Tibial nerve (tissue), 4 donors: ENCODE data around the gene MYL9. TPM values are rescaled to one million over a fixed set of nuclear protein-coding genes. Genes with fewer than 3 reads are reported as not detected.
"Not testable (repeated sequence)": the region's sequence is repeated elsewhere in the genome, so short reads cannot be mapped to it uniquely, and the experiment has no call there.

ENCODE experiments used
- DNase-seq, 2 donors: peaks; one replicate each; pipeline ENCODE4 v3.0.0-alpha.2; 2019; ENCODE audit warnings: low spot score in 2 of 2
- H3K27ac ChIP-seq, 4 donors: fragments of 200-600 bp; sonication (generic) in 3 of 4; one replicate each; pipeline ENCODE4 v1.5.1; 2017 to 2019; ENCODE audit warnings: mild to moderate bottlenecking in 1 of 4
- H3K27me3 ChIP-seq, 2 donors: fragments of 200-600 bp; sonication (generic) in 1 of 2; one replicate each; pipeline versions ENCODE4 v1.5.1 to v1.6.0; 2017 to 2019
- H3K36me3 ChIP-seq, 3 donors: fragments of 200-600 bp; sonication (generic); one replicate each; pipeline ENCODE4 v1.5.1; 2018 to 2019
- H3K4me1 ChIP-seq, 4 donors: fragments of 200-600 bp; sonication (generic) in 3 of 4; one replicate each; pipeline ENCODE4 v1.5.1; 2017 to 2019
- H3K4me3 ChIP-seq, 4 donors: fragments of 200-600 bp; sonication (generic) in 3 of 4; one replicate each; pipeline ENCODE4 v1.5.1; 2017 to 2019; ENCODE audit warnings: mild to moderate bottlenecking in 1 of 4, moderate library complexity in 1 of 4
- H3K9me3 ChIP-seq, 4 donors: fragments of 200-600 bp; sonication (generic) in 3 of 4; one replicate each; pipeline ENCODE4 v1.5.1; 2017 to 2019
- EP300 ChIP-seq, 2 donors: sonication (generic); formaldehyde crosslinking; IDR thresholded peaks; one replicate each; pipeline ENCODE4 v1.6.1; 2017; ENCODE audit warnings: antibody characterized with exemption in 2 of 2, mild to moderate bottlenecking in 1 of 2
- POLR2A ChIP-seq, 2 donors: fragments of 450-650 bp; IDR thresholded peaks; one replicate each; pipeline ENCODE4 v1.6.1; 2017; ENCODE audit warnings: antibody characterized with exemption in 2 of 2, mild to moderate bottlenecking in 2 of 2, moderate library complexity in 2 of 2
- WGBS, 2 donors: methylation state at CpG; one replicate each; pipeline ENCODE4 v1.1.5; 2018; 5-methylcytosine and 5-hydroxymethylcytosine counted together
- total RNA-seq, 4 donors: library from RNA; depleted of rRNA; stranded (reverse); fragments of >200 nt; gene quantifications; one replicate each; pipeline ENCODE4 v1.1.0, GENCODE V29; 2016
- TF ChIP-seq, protein P1 (sequence below), 5 experiments: fragments of 200-600 bp in 3 of 5; fragments of 450-650 bp in 2 of 5; sonication (generic) in 3 of 5; IDR thresholded peaks; one replicate each; pipeline ENCODE4 v1.5.1; 2016 to 2019; ENCODE audit warnings: antibody characterized with exemption in 5 of 5, mild to moderate bottlenecking in 3 of 5, moderate library complexity in 2 of 5

Gene MYL9
- total RNA-seq, 4 donors from 2014 or later: 140 to 245 (median 219) TPM

DNA sequence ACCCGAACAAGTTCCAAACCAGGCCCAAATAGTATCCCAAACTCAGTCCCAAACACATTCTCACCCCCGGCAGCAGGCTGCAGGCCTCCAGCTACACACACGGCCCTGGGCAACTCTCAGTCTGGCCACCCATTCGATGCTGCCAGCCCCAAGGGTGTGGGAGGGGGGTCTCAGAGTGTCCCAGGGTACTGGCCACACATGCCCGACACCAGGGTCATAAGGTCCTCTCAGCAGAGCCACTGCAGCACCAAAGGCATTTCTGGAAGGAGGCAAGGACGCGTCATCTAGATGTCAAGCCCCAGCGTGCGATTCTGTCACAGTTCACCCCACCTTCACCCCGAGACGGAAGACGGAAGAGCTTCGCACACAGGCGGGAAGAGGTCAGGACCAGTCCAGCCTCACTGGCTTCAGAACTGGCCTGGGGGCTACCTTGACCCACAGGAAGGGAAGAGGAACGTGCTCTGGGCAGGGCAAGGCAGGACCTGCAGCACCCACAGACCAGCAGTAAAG, 9.5 kb downstream of the MYL9 start:
- no peak for TF ChIP-seq POLR2A (IDR thresholded peaks at IDR 0.05)
- TF ChIP-seq, protein P1, sequence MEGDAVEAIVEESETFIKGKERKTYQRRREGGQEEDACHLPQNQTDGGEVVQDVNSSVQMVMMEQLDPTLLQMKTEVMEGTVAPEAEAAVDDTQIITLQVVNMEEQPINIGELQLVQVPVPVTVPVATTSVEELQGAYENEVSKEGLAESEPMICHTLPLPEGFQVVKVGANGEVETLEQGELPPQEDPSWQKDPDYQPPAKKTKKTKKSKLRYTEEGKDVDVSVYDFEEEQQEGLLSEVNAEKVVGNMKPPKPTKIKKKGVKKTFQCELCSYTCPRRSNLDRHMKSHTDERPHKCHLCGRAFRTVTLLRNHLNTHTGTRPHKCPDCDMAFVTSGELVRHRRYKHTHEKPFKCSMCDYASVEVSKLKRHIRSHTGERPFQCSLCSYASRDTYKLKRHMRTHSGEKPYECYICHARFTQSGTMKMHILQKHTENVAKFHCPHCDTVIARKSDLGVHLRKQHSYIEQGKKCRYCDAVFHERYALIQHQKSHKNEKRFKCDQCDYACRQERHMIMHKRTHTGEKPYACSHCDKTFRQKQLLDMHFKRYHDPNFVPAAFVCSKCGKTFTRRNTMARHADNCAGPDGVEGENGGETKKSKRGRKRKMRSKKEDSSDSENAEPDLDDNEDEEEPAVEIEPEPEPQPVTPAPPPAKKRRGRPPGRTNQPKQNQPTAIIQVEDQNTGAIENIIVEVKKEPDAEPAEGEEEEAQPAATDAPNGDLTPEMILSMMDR (IDR thresholded peaks at IDR 0.05): no peak
- peak in 1 of 2 donors; percentile 63 for TF ChIP-seq EP300 (IDR thresholded peaks at IDR 0.05)
- H3K27ac ChIP-seq: peak overlapping the region; percentile 16 to 69 (median 43)
- WGBS, 2 donors: 21 to 27% methylated on average over 13 to 14 of the region's 15 CpGs
- H3K4me1 ChIP-seq: peaks cover 0 to 34% (median 3%) of the 10 kb centered on the region in 4 donors
- H3K4me3 ChIP-seq: no peak overlapping the region
- peaks cover 0 to 40% (median 0%) of the 10 kb centered on the region in 3 donors for H3K36me3 ChIP-seq
- no peak for DNase-seq
- H3K9me3 ChIP-seq: no peaks in the 10 kb centered on the region
- no peaks in the 10 kb centered on the region for H3K27me3 ChIP-seq

DNA sequence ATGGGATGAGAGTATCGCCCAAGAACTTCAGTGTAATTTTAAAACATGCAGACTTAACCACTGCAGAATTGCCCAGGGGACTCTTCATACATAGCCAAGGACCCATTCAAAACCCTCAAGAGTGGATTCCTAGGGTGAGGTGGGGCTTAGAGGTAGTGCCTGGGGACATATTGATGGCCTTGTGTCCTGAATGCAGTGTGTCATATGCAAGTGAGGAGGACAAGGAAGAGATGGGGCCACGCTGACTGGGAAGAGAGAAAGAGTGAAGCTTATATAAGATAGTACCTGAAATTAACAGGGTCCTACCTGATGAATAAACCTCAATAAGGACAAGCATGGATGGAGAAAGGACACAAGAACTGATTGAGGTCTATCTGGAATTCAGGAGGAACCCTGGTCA, 13.9 kb downstream of the MYL9 start:
- WGBS, 2 donors: 91 to 96% methylated on average over 2 of the region's 2 CpGs
- Histone ChIP-seq H3K27ac (no peak overlapping the region), H3K4me3 (no peak overlapping the region), H3K36me3 (no peaks in the 10 kb centered on the region), H3K4me1 (peaks cover 0 to 19% (median 3%) of the 10 kb centered on the region in 4 donors), H3K27me3 (no peaks in the 10 kb centered on the region), H3K9me3 (no peaks in the 10 kb centered on the region)
- no peak for TF ChIP-seq POLR2A (IDR thresholded peaks at IDR 0.05)
- TF ChIP-seq, protein P1 (IDR thresholded peaks at IDR 0.05): no peak
- TF ChIP-seq EP300 (IDR thresholded peaks at IDR 0.05): no peak
- DNase-seq: no peak

DNA sequence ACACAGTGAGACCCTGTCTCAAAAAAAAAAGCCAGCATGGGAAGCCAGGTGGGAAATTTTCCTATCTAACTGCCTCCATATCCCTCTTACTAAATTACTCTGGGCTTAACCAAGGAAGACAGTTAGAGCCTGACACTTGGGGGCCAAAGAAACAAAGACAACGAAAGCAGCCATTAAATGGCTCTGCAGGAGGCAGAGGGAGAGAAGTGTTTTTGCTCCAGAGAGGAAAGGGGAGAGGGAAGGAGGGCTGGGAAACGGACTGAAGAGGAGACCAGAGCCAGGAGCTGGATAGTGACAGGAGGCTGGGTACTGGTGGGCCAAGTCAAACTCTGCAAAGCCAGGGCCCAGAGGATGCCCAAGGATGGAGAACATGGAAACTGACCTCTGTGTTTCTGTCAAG, 21.4 kb downstream of the MYL9 start:
- 54 to 65% methylated on average over 2 of the region's 2 CpGs for WGBS, 2 donors
- TF ChIP-seq, protein P1 (IDR thresholded peaks at IDR 0.05): no peak
- TF ChIP-seq EP300 (IDR thresholded peaks at IDR 0.05) (no peak), POLR2A (IDR thresholded peaks at IDR 0.05) (no peak)

DNA sequence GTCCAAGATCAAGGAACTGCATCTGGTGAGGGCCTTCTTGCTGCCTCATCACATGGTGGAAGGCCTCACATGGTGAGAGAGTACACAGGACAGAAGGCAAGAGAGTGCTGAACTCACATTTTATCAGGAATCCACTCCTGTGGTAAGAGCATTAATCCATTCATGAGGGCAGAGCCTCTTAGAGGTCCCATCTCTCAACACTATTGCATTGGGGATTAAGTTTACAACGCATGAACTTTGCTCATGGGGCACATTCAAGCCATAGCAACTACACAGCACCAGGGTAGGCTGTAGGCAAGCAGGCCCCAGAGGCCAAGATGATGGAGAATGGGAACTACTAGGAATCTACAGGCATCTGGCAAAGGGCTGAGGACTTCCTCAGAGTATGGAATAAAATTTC, 22.1 kb downstream of the MYL9 start:
- H3K27ac ChIP-seq: no peak overlapping the region
- H3K4me3 ChIP-seq: no peak overlapping the region
- TF ChIP-seq EP300 (IDR thresholded peaks at IDR 0.05) (no peak), POLR2A (IDR thresholded peaks at IDR 0.05) (no peak)
- TF ChIP-seq, protein P1 (IDR thresholded peaks at IDR 0.05): no peak
- H3K27me3 ChIP-seq: no peaks in the 10 kb centered on the region
- WGBS, 2 donors: 78 to 80% methylated on average over 1 of the region's 1 CpG
- peaks cover 0 to 9% (median 0%) of the 10 kb centered on the region in 3 donors for H3K36me3 ChIP-seq
- H3K4me1 ChIP-seq: no peaks in the 10 kb centered on the region
- H3K9me3 ChIP-seq: peaks cover 0 to 13% (median 0%) of the 10 kb centered on the region in 4 donors
- DNase-seq: no peak

More for the DNA sequence above, 21.4 kb downstream of the MYL9 start:
- H3K4me1 ChIP-seq: no peaks in the 10 kb centered on the region
- H3K36me3 ChIP-seq: peaks cover 0 to 9% (median 0%) of the 10 kb centered on the region in 3 donors
- no peak overlapping the region for H3K27ac ChIP-seq
- no peak overlapping the region for H3K4me3 ChIP-seq
- H3K27me3 ChIP-seq: no peaks in the 10 kb centered on the region
- H3K9me3 ChIP-seq: peaks cover 0 to 13% (median 0%) of the 10 kb centered on the region in 4 donors
- no peak for DNase-seq

DNA sequence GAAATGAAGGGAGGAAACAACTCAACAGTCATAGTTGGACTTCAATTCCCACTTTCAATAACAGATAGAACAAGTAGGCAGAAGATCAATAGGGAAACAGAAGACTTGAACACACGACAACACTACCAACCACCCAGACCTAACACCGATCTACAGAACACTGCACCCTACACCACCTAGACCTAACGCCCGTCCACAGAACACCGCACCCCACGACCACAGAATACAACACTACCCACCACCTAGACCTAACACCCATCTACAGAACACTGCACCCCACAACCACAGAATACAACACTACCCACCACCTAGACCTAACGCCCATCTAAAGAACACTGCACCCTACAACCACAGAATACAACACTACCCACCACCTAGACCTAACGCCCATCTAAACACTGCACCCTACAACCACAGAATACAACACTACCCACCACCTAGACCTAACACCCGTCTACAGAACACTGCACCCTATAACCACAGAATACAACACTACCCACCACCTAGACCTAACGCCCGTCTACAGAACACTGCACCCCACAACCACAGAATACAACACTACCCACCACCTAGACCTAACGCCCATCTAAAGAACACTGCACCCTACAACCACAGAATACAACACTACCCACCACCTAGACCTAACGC, 22.9 kb downstream of the MYL9 start:
- 96 to 97% methylated on average over 13 of the region's 13 CpGs for WGBS, 2 donors
- not testable (repeated sequence) for H3K4me3 ChIP-seq, H3K27ac ChIP-seq, H3K4me1 ChIP-seq, H3K36me3 ChIP-seq, H3K27me3 ChIP-seq, DNase-seq
- H3K9me3 ChIP-seq: peaks cover 0 to 13% (median 0%) of the 10 kb centered on the region in 4 donors

DNA sequence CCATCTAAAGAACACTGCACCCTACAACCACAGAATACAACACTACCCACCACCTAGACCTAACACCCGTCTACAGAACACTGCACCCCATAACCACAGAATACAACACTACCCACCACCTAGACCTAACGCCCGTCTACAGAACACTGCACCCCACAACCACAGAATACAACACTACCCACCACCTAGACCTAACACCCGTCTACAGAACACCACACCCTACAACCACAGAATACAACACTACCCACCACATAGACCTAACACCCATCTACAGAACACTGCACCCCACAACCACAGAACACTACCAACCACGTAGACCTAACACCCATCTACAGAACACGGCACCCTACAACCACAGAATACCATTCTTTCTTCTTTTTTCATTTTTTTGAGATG, 23.4 kb downstream of the MYL9 start:
- not testable (repeated sequence) for H3K27ac ChIP-seq, H3K4me3 ChIP-seq, H3K27me3 ChIP-seq, DNase-seq, H3K36me3 ChIP-seq, H3K4me1 ChIP-seq
- peaks cover 0 to 13% (median 0%) of the 10 kb centered on the region in 4 donors for H3K9me3 ChIP-seq
- 97 to 99% methylated on average over 6 of the region's 6 CpGs for WGBS, 2 donors
